HEK293 (cell line): ENCODE measurements around the gene SH3RF1.

Experiments
- CTCF ChIA-PET: fragments of 350-600 bp; formaldehyde crosslinking; extraction: SDS; loops from one replicate; lab custom pipeline; 2021; ENCODE audit warnings: antibody characterized with exemption; lab: Yijun Ruan, JAX
- POLR2A ChIA-PET: fragments of 300-600 bp; formaldehyde crosslinking; extraction: SDS; loops from one replicate; lab custom pipeline; 2020; ENCODE audit warnings: antibody characterized with exemption, inconsistent platforms; lab: Yijun Ruan, JAX
- H3K27ac ChIP-seq: fragments of 200-500 bp; sonication (Bioruptor generic); 2 replicates; pipeline ENCODE4 v1.5.1; 2014; ENCODE audit warnings: low read depth, low read length, control low read depth, inconsistent platforms; ENCODE audit errors: extremely low read depth
- H3K36me3 ChIP-seq, 2 experiments: fragments of 200-500 bp in 1 of 2; sonication (Bioruptor generic) in 1 of 2; 1 replicate in 1 of 2; 2 replicates in 1 of 2; pipeline ENCODE4 v1.5.1; 2014 to 2017; ENCODE audit warnings: inconsistent platforms in 2 of 2, low read length in 2 of 2; ENCODE audit not compliant: control insufficient read depth in 2 of 2, insufficient read depth in 1 of 2
- H3K4me1 ChIP-seq: fragments of 200-500 bp; sonication (Bioruptor generic); 2 replicates; pipeline ENCODE4 v1.5.1; 2014; ENCODE audit warnings: mild to moderate bottlenecking, low read length, inconsistent platforms; ENCODE audit not compliant: control insufficient read depth, insufficient read depth
- H3K4me3 ChIP-seq: 2 replicates; pipeline ENCODE4 v1.5.1; 2011; ENCODE audit warnings: low read depth, mild to moderate bottlenecking, control low read depth, low read length, moderate library complexity
- H3K9me3 ChIP-seq: fragments of 200-500 bp; sonication (Bioruptor generic); 2 replicates; pipeline ENCODE4 v1.5.1; 2014; ENCODE audit warnings: low read depth, low read length, inconsistent platforms; ENCODE audit not compliant: control insufficient read depth, insufficient read depth
- KLF7 ChIP-seq: fragments of 450-650 bp; formaldehyde crosslinking; IDR thresholded peaks from 2 replicates; pipeline ENCODE4 v1.5.1; 2016; ENCODE audit warnings: missing biosample characterization, missing genetic modification characterization, borderline replicate concordance
- RBAK ChIP-seq: fragments of 450-650 bp; formaldehyde crosslinking; IDR thresholded peaks from 2 replicates; pipeline ENCODE4 v1.5.1; 2016; ENCODE audit warnings: missing biosample characterization, missing genetic modification characterization
- ZNF10 ChIP-seq: fragments of 450-650 bp; formaldehyde crosslinking; IDR thresholded peaks from 2 replicates; pipeline ENCODE4 v1.5.1; 2017; ENCODE audit warnings: missing biosample characterization, missing genetic modification characterization
- ZNF138 ChIP-seq: fragments of 450-650 bp; formaldehyde crosslinking; IDR thresholded peaks from 2 replicates; pipeline ENCODE4 v1.5.1; 2016; ENCODE audit warnings: missing biosample characterization, missing genetic modification characterization, borderline replicate concordance
- ZNF473 ChIP-seq: fragments of 450-650 bp; formaldehyde crosslinking; IDR thresholded peaks from 2 replicates; pipeline ENCODE4 v1.5.1; 2017; ENCODE audit warnings: missing biosample characterization, missing genetic modification characterization
- ZNF501 ChIP-seq: fragments of 450-650 bp; formaldehyde crosslinking; IDR thresholded peaks from 2 replicates; pipeline ENCODE4 v1.5.1; 2016; ENCODE audit warnings: missing biosample characterization, missing genetic modification characterization
- ZNF777 ChIP-seq: fragments of 450-650 bp; formaldehyde crosslinking; IDR thresholded peaks from 2 replicates; pipeline ENCODE4 v1.5.1; 2017; ENCODE audit warnings: missing biosample characterization, missing genetic modification characterization, borderline replicate concordance
- ZNF843 ChIP-seq: fragments of 450-650 bp; formaldehyde crosslinking; IDR thresholded peaks from 2 replicates; pipeline ENCODE4 v1.5.1; 2016; ENCODE audit warnings: missing biosample characterization, missing genetic modification characterization
- ZXDB ChIP-seq: fragments of 450-650 bp; formaldehyde crosslinking; IDR thresholded peaks from 2 replicates; pipeline ENCODE4 v1.5.1; 2016; ENCODE audit warnings: missing biosample characterization, missing genetic modification characterization
- TF ChIP-seq, protein P1 (sequence below): fragments of 450-650 bp; formaldehyde crosslinking; IDR thresholded peaks from 2 replicates; pipeline ENCODE4 v1.5.1; 2016; ENCODE audit warnings: missing biosample characterization, missing genetic modification characterization
- TF ChIP-seq, protein P2 (sequence below): fragments of 450-650 bp; formaldehyde crosslinking; IDR thresholded peaks from 2 replicates; pipeline ENCODE4 v1.5.1; 2016; ENCODE audit warnings: missing biosample characterization, missing genetic modification characterization
- TF ChIP-seq, protein P3 (sequence below): fragments of 450-650 bp; formaldehyde crosslinking; IDR thresholded peaks from 2 replicates; pipeline ENCODE4 v1.5.1; 2016; ENCODE audit warnings: missing biosample characterization, missing genetic modification characterization
- TF ChIP-seq, protein P4 (sequence below): fragments of 450-650 bp; formaldehyde crosslinking; conservative IDR thresholded peaks from 2 replicates; pipeline ENCODE4 v1.5.1; 2016; ENCODE audit warnings: low read depth, missing biosample characterization, missing genetic modification characterization
- TF ChIP-seq, protein P5 (sequence below): fragments of 450-650 bp; formaldehyde crosslinking; IDR thresholded peaks from 2 replicates; pipeline ENCODE4 v1.5.1; 2016; ENCODE audit warnings: missing biosample characterization, missing genetic modification characterization, borderline replicate concordance
- TF ChIP-seq, protein P6 (sequence below): fragments of 450-650 bp; formaldehyde crosslinking; IDR thresholded peaks from 2 replicates; pipeline ENCODE4 v1.5.1; 2016; ENCODE audit warnings: missing biosample characterization, missing genetic modification characterization

Gene SH3RF1

DNA sequence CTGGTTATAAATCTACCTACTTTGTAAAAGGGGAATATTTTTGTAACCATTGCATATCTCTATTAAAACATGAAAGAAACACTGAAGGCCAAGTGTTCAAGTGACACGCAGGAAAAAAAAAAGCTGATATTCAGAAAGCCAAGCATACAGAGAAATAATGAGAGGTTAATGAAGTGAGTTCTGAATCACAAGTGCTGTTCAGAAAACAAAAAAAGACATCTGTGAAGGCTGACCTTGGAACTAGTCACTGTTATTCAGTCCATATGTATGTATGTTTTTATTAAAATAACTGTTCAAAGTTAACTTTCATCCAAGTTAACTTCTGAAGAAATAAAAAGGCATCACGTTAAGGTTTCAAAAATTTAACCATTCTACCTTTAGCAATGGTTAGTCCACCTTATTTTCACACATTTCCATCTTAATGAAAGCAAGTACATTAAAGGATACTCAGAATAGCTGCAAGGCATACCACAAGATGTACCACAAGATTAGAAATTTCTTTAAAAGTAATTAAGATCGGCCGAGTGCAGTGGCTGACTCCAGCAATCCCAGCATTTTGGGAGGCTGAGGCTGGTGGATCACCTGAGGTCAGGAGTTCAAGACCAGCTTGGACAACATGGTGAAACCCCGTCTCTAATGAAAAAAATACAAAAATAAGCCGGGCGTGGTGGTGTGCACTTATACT is 31.4 kb downstream of the SH3RF1 start (continued):
- TF ChIP-seq, protein P1, sequence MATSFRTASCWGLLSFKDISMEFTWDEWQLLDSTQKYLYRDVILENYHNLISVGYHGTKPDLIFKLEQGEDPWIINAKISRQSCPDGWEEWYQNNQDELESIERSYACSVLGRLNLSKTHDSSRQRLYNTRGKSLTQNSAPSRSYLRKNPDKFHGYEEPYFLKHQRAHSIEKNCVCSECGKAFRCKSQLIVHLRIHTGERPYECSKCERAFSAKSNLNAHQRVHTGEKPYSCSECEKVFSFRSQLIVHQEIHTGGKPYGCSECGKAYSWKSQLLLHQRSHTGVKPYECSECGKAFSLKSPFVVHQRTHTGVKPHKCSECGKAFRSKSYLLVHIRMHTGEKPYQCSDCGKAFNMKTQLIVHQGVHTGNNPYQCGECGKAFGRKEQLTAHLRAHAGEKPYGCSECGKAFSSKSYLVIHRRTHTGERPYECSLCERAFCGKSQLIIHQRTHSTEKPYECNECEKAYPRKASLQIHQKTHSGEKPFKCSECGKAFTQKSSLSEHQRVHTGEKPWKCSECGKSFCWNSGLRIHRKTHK (tag by site-specific recombination): no peak
- TF ChIP-seq RBAK: no peak
- TF ChIP-seq ZNF138 (tag by site-specific recombination): no peak
- no peak for TF ChIP-seq ZNF501 (tag by site-specific recombination)
- TF ChIP-seq ZNF843 (tag by site-specific recombination): no peak
- TF ChIP-seq, protein P2, sequence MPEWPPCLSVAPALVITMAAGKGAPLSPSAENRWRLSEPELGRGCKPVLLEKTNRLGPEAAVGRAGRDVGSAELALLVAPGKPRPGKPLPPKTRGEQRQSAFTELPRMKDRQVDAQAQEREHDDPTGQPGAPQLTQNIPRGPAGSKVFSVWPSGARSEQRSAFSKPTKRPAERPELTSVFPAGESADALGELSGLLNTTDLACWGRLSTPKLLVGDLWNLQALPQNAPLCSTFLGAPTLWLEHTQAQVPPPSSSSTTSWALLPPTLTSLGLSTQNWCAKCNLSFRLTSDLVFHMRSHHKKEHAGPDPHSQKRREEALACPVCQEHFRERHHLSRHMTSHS (tag by site-specific recombination): no peak

DNA sequence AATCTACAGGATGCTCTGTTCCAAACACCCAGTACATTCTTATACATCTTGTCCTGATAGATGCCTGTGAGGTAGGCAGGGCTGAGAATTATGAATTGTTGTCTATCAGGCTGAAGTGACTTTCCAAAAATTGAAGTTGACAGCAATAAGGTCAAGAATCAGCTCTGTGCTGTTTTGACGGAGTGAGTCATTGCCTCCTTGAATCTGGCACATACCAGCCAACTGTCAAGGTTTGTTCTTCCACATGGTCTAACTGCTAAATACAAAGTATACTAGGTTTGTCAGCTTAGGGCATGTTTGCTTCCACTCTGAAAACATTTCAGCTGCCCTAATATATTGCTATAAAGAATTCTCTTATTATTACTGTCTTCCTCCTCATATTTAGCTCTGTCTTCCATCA is 32.3 kb downstream of the SH3RF1 start:
- H3K4me1 ChIP-seq: no peaks in the 10 kb centered on the region; the same call in 1 of the 2 replicates
- no peak overlapping the region for H3K4me3 ChIP-seq
- POLR2A ChIA-PET: no interaction called here
- CTCF ChIA-PET: interaction anchor here (0.5 kb wide), 1 partner anchor 1009 kb away, joined by 3 read pairs; no protein-coding TSS in a partner anchor
- TF ChIP-seq ZXDB (tag by site-specific recombination) (no peak), KLF7 (tag by site-specific recombination) (no peak), ZNF777 (no peak), ZNF473 (tag by site-specific recombination) (no peak), ZNF10 (tag by site-specific recombination) (no peak)
- TF ChIP-seq, protein P3, sequence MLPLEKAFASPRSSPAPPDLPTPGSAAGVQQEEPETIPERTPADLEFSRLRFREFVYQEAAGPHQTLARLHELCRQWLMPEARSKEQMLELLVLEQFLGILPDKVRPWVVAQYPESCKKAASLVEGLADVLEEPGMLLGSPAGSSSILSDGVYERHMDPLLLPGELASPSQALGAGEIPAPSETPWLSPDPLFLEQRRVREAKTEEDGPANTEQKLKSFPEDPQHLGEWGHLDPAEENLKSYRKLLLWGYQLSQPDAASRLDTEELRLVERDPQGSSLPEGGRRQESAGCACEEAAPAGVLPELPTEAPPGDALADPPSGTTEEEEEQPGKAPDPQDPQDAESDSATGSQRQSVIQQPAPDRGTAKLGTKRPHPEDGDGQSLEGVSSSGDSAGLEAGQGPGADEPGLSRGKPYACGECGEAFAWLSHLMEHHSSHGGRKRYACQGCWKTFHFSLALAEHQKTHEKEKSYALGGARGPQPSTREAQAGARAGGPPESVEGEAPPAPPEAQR: no peak
- TF ChIP-seq, protein P4, sequence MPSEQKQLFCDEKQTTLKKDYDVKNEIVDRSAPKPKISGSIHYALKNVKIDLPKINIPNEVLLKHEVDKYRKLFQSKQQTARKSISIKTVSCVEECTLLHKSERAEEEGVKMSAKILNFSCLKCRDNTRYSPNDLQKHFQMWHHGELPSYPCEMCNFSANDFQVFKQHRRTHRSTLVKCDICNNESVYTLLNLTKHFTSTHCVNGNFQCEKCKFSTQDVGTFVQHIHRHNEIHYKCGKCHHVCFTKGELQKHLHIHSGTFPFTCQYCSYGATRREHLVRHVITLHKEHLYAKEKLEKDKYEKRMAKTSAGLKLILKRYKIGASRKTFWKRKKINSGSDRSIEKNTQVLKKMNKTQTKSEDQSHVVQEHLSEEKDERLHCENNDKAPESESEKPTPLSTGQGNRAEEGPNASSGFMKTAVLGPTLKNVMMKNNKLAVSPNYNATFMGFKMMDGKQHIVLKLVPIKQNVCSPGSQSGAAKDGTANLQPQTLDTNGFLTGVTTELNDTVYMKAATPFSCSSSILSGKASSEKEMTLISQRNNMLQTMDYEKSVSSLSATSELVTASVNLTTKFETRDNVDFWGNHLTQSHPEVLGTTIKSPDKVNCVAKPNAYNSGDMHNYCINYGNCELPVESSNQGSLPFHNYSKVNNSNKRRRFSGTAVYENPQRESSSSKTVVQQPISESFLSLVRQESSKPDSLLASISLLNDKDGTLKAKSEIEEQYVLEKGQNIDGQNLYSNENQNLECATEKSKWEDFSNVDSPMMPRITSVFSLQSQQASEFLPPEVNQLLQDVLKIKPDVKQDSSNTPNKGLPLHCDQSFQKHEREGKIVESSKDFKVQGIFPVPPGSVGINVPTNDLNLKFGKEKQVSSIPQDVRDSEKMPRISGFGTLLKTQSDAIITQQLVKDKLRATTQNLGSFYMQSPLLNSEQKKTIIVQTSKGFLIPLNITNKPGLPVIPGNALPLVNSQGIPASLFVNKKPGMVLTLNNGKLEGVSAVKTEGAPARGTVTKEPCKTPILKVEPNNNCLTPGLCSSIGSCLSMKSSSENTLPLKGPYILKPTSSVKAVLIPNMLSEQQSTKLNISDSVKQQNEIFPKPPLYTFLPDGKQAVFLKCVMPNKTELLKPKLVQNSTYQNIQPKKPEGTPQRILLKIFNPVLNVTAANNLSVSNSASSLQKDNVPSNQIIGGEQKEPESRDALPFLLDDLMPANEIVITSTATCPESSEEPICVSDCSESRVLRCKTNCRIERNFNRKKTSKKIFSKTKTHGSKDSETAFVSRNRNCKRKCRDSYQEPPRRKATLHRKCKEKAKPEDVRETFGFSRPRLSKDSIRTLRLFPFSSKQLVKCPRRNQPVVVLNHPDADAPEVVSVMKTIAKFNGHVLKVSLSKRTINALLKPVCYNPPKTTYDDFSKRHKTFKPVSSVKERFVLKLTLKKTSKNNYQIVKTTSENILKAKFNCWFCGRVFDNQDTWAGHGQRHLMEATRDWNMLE (tag by site-specific recombination): no peak
- TF ChIP-seq, protein P5, sequence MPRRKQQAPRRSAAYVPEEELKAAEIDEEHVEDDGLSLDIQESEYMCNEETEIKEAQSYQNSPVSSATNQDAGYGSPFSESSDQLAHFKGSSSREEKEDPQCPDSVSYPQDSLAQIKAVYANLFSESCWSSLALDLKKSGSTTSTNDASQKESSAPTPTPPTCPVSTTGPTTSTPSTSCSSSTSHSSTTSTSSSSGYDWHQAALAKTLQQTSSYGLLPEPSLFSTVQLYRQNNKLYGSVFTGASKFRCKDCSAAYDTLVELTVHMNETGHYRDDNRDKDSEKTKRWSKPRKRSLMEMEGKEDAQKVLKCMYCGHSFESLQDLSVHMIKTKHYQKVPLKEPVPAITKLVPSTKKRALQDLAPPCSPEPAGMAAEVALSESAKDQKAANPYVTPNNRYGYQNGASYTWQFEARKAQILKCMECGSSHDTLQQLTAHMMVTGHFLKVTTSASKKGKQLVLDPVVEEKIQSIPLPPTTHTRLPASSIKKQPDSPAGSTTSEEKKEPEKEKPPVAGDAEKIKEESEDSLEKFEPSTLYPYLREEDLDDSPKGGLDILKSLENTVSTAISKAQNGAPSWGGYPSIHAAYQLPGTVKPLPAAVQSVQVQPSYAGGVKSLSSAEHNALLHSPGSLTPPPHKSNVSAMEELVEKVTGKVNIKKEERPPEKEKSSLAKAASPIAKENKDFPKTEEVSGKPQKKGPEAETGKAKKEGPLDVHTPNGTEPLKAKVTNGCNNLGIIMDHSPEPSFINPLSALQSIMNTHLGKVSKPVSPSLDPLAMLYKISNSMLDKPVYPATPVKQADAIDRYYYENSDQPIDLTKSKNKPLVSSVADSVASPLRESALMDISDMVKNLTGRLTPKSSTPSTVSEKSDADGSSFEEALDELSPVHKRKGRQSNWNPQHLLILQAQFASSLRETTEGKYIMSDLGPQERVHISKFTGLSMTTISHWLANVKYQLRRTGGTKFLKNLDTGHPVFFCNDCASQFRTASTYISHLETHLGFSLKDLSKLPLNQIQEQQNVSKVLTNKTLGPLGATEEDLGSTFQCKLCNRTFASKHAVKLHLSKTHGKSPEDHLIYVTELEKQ: no peak
- TF ChIP-seq, protein P6, sequence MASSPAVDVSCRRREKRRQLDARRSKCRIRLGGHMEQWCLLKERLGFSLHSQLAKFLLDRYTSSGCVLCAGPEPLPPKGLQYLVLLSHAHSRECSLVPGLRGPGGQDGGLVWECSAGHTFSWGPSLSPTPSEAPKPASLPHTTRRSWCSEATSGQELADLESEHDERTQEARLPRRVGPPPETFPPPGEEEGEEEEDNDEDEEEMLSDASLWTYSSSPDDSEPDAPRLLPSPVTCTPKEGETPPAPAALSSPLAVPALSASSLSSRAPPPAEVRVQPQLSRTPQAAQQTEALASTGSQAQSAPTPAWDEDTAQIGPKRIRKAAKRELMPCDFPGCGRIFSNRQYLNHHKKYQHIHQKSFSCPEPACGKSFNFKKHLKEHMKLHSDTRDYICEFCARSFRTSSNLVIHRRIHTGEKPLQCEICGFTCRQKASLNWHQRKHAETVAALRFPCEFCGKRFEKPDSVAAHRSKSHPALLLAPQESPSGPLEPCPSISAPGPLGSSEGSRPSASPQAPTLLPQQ (tag by site-specific recombination): no peak
- H3K36me3 ChIP-seq: no peaks in the 10 kb centered on the region
- no peak overlapping the region for H3K27ac ChIP-seq
- H3K9me3 ChIP-seq: no peaks in the 10 kb centered on the region
